HG02943 (cell line): ENCODE measurements around the gene FLNC.

Experiments used
- ATAC-seq: cut with Tn5 transposase; IDR thresholded peaks from one replicate; pipeline ENCODE4 v1.9.1; 2021; ENCODE audit warnings: mild to moderate bottlenecking, low read depth, moderate library complexity; ENCODE audit not compliant: unreplicated experiment

Gene FLNC

GRCh38 chr7:128830231-128831177, at the start of gene FLNC:
TSS of gene FLNC (plus strand) at chr7:128830406. CDS start at chr7:128830638, 232 bp downstream.
- ATAC-seq: no peak

- no peak for ATAC-seq
These were observed 49.1 kb upstream of the FLNC start for GRCh38 chr7:128781126-128781525.

- ATAC-seq: no peak
These were observed 48.4 kb upstream of the FLNC start for GRCh38 chr7:128781851-128782250.

GRCh38 chr7:128783143-128783861, 46.9 kb upstream of the FLNC start:
- no peak for ATAC-seq

- no peak for ATAC-seq
These were observed 44.5 kb upstream of the FLNC start for GRCh38 chr7:128785738-128786137.

- no peak for ATAC-seq
These were observed 41.5 kb upstream of the FLNC start for GRCh38 chr7:128788446-128789412.

GRCh38 chr7:128790315-128791041, 39.7 kb upstream of the FLNC start:
- no peak for ATAC-seq

- ATAC-seq: peak; percentile 68
These were observed 38.9 kb upstream of the FLNC start, which contains the start of gene CCDC136 for GRCh38 chr7:128791121-128791971. TSS of gene CCDC136 (plus strand) at chr7:128791968. CDS start at chr7:128792412, 444 bp downstream.

GRCh38 chr7:128791972-128792327, 38.3 kb upstream of the FLNC start:
- no peak for ATAC-seq

- no peak for ATAC-seq
These were observed 37.6 kb upstream of the FLNC start for GRCh38 chr7:128792471-128793180.

GRCh38 chr7:128793181-128793547, 37.0 kb upstream of the FLNC start:
- ATAC-seq: no peak

GRCh38 chr7:128794020-128794419, 36.2 kb upstream of the FLNC start:
- no peak for ATAC-seq

- ATAC-seq: no peak
These were observed 35.8 kb upstream of the FLNC start for GRCh38 chr7:128794436-128794835.

- ATAC-seq: no peak
These were observed 35.1 kb upstream of the FLNC start for GRCh38 chr7:128795129-128795528.

- ATAC-seq: no peak
These were observed 33.9 kb upstream of the FLNC start for GRCh38 chr7:128796327-128796726.

GRCh38 chr7:128799451-128799850, 30.8 kb upstream of the FLNC start:
- ATAC-seq: no peak

GRCh38 chr7:128800567-128800966, 29.6 kb upstream of the FLNC start:
- ATAC-seq: no peak

GRCh38 chr7:128801003-128801402, 29.2 kb upstream of the FLNC start:
- ATAC-seq: no peak
